HG02571 (cell line): ENCODE measurements around the gene FCGBP.
"Not testable (repeated sequence)": the region's sequence is repeated elsewhere in the genome, so short reads cannot be mapped to it uniquely, and the experiment has no call there.

Experiments
- ATAC-seq: cut with Tn5 transposase; IDR thresholded peaks from one replicate; pipeline ENCODE4 v1.9.1; 2021; ENCODE audit warnings: mild to moderate bottlenecking, moderate library complexity; ENCODE audit not compliant: unreplicated experiment

Gene FCGBP

GRCh38 chr19:39892506-39892902, 41.9 kb downstream of the FCGBP start:
- ATAC-seq, result not testable (repeated sequence)

GRCh38 chr19:39891660-39892505, 42.6 kb downstream of the FCGBP start:
- ATAC-seq, result not testable (repeated sequence)

- ATAC-seq, result no peak
Observed at GRCh38 chr19:39890755-39891551, 43.5 kb downstream of the FCGBP start.

- ATAC-seq, result not testable (repeated sequence)
Observed at GRCh38 chr19:39889872-39890754, 44.3 kb downstream of the FCGBP start.

- ATAC-seq, result not testable (repeated sequence)
Observed at GRCh38 chr19:39887456-39887951, 46.9 kb downstream of the FCGBP start.

GRCh38 chr19:39885821-39886554, 48.4 kb downstream of the FCGBP start:
- not testable (repeated sequence) for ATAC-seq

- not testable (repeated sequence) for ATAC-seq
Observed at GRCh38 chr19:39884721-39885120, 49.7 kb downstream of the FCGBP start.
